ENCODE measurements around the gene MACROD2. TPM values are rescaled to one million over a fixed set of nuclear protein-coding genes. Genes with fewer than 3 reads are reported as not detected.

MACROD2 gene
- total and polyA plus RNA-seq, 2 experiments from 2014 or later: 2.8 to 4.3 TPM

DNA sequence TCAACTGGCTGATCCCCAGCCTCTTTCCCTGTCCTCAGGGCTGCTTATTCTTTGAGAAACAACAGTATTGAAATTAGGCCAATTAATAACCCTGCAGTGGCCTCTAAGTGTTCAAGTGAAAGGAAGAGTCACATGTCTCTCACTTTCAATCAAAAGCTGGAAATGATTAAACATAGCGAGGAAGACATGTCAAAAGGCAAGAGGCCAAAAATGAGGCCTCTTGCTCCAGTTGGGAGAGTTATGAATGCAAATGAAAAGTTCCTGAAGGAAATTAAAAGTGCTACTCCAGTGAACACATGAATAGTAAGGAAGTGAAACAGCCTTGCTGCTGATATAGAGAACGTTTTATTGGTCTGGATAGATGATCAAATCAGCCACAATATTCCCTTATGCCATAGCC is 131.5 kb downstream of the MACROD2 start (continued):
- TF ChIP-seq, protein P1, sequence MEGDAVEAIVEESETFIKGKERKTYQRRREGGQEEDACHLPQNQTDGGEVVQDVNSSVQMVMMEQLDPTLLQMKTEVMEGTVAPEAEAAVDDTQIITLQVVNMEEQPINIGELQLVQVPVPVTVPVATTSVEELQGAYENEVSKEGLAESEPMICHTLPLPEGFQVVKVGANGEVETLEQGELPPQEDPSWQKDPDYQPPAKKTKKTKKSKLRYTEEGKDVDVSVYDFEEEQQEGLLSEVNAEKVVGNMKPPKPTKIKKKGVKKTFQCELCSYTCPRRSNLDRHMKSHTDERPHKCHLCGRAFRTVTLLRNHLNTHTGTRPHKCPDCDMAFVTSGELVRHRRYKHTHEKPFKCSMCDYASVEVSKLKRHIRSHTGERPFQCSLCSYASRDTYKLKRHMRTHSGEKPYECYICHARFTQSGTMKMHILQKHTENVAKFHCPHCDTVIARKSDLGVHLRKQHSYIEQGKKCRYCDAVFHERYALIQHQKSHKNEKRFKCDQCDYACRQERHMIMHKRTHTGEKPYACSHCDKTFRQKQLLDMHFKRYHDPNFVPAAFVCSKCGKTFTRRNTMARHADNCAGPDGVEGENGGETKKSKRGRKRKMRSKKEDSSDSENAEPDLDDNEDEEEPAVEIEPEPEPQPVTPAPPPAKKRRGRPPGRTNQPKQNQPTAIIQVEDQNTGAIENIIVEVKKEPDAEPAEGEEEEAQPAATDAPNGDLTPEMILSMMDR (conservative IDR thresholded peaks at IDR 0.05; ENCODE audit: low read depth in 2 of 2): no peak
- TF ChIP-seq NANOG (IDR thresholded peaks at IDR 0.05; ENCODE audit: borderline replicate concordance) (no peak), EZH2phosphoT487 (IDR thresholded peaks at IDR 0.05; ENCODE audit: unreplicated experiment) (no peak), JUNB (IDR thresholded peaks at IDR 0.05; ENCODE audit: unreplicated experiment) (no peak)

DNA sequence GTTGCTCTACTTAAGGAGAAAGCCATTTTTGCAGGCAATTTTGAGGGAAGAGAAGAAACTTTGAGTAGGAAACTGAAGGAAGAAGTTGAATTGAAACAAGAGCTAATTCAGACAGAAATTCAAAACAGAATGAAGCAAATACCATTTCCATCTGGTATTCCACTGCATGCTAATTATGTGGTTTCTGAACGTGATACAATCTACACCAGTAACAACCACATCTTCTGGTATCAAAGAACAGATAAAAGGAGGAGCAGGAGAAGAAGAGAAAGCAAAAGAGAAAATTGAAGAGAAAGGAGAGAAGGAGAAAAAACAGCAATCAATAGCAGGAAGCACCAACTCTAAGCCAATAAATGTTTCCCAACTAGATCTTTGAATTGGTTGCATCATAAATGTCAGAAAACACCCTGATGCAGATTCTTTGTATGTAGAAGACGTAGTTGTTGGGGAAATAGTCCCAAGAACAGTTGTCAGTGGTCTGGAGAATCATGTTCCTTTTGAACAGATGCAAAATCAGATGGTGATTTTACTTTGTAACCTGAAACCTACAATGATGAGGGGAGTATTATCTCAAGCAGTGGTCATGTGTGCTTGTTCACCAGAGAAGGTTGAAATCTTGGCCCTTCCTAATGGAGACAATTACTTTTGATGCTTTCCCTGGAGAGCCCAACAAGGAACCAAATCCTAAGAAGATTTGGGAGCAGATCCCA is 132.4 kb downstream of the MACROD2 start:
- Histone ChIP-seq H3K27me3 (ENCODE audit: insufficient read depth) (no peaks in the 10 kb centered on the region), H3K4me3 (no peak overlapping the region), H4K20me1 (replicated peaks; ENCODE audit: insufficient read depth) (no peaks in the 10 kb centered on the region), H3K36me3 (ENCODE audit: insufficient read depth) (no peaks in the 10 kb centered on the region), H3K9me2 (ENCODE audit: insufficient read depth) (no peaks in the 10 kb centered on the region), H2AFZ (no peak overlapping the region), H3F3A (replicated peaks; ENCODE audit: low read depth) (no peaks in the 10 kb centered on the region), H3K4me1 (ENCODE audit: insufficient read depth) (no peaks in the 10 kb centered on the region), H3K27ac (ENCODE audit: low read depth) (no peak overlapping the region), H3K79me2 (replicated peaks; ENCODE audit: insufficient read depth) (no peaks in the 10 kb centered on the region), H3K4me2 (no peak overlapping the region)
- Mint-ChIP-seq H3K36me3 (ENCODE audit: low read depth) (no peaks in the 10 kb centered on the region), H3K9me3 (no peaks in the 10 kb centered on the region), H3K27ac (no peak overlapping the region), H3K4me1 (no peaks in the 10 kb centered on the region), H3K4me3 (no peak overlapping the region), H3K27me3 (ENCODE audit: insufficient read depth, low read depth, poor library complexity) (no peaks in the 10 kb centered on the region)
- ATAC-seq (no peak), DNase-seq (ENCODE audit: low spot score) (no peak)
- TF ChIP-seq ZNF331 (CRISPR knock-in tag; IDR thresholded peaks at IDR 0.05; ENCODE audit: low read depth): no peak
- no peak for TF ChIP-seq EZH2 (IDR thresholded peaks at IDR 0.05; ENCODE audit: low read depth, unreplicated experiment)
- no peak for TF ChIP-seq NANOG (IDR thresholded peaks at IDR 0.05; ENCODE audit: borderline replicate concordance)
- TF ChIP-seq REST (IDR thresholded peaks at IDR 0.05; ENCODE audit: unreplicated experiment): no peak
- TF ChIP-seq POLR2AphosphoS5 (IDR thresholded peaks at IDR 0.05; ENCODE audit: low read depth): no peak
- no peak for TF ChIP-seq CREB1 (CRISPR knock-in tag; IDR thresholded peaks at IDR 0.05; ENCODE audit: low read depth)
- no peak for TF ChIP-seq EZH2phosphoT487 (IDR thresholded peaks at IDR 0.05; ENCODE audit: unreplicated experiment)
- TF ChIP-seq STAT1 (IDR thresholded peaks at IDR 0.05; ENCODE audit: unreplicated experiment): no peak
- no peak for TF ChIP-seq ZNF462 (CRISPR knock-in tag; IDR thresholded peaks at IDR 0.05)
- no peak for TF ChIP-seq ZNF114 (CRISPR knock-in tag; IDR thresholded peaks at IDR 0.05)
- TF ChIP-seq JUNB (IDR thresholded peaks at IDR 0.05; ENCODE audit: unreplicated experiment): no peak

Data from GM23338 (cell line).